ENCODE data around the gene BPIFA2. TPM values are rescaled to one million over a fixed set of nuclear protein-coding genes. Genes with fewer than 3 reads are reported as not detected.

BPIFA2 gene
- polyA plus RNA-seq, 1 experiment, result not detected

DNA sequence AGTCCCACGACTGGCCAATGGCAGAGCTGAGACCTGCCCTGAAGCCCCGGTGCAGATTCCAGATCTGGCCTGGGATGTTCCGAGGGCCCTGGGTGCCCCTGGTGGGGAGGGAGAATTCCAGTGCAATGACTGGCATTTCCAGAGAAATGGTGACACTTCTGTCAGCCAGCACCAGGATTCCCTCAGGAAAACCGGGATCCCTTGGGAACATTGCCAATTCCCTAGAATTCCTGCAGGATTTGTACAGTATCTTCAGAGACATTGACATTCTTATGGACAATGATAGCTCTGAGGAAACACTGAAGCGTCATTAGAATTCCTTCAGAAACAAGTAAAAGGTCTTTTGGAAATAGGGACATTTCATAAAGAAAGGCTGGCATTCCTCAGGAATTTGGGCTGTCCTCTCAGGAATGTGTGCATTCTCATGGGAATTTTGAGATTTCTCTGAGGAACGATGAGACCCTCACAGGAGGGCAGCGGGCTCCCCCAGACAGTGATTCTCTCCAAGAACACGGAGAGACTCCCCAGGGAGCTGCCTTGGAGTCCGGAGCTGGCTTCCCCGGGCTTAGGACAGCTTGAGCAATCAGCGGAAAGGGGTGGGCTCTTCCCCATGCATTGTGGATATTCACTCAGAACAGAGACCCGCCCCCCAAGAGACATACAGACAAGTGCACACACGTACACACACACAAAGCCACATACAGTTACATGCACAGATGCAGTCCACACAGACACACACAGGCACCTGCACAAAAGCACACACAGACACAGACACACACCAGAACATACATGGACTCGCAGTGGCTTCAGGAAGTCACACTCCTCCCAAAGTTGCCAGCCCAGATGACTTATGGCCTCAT, 35.2 kb upstream of the BPIFA2 start:
- Histone ChIP-seq H3K27me3 (ENCODE audit: control insufficient read depth, insufficient read depth, low read length) (0 out of 2 replicates have a peak, but pooled peaks cover 1% of the 10 kb centered on the region), H3K4me3 (ENCODE audit: low read depth, low read length) (no peak overlapping the region), H3K36me3 (ENCODE audit: control insufficient read depth, insufficient read depth, low read length) (no peaks in the 10 kb centered on the region)
- POLR2A ChIA-PET, result no interaction called here
- TF ChIP-seq, protein P1, sequence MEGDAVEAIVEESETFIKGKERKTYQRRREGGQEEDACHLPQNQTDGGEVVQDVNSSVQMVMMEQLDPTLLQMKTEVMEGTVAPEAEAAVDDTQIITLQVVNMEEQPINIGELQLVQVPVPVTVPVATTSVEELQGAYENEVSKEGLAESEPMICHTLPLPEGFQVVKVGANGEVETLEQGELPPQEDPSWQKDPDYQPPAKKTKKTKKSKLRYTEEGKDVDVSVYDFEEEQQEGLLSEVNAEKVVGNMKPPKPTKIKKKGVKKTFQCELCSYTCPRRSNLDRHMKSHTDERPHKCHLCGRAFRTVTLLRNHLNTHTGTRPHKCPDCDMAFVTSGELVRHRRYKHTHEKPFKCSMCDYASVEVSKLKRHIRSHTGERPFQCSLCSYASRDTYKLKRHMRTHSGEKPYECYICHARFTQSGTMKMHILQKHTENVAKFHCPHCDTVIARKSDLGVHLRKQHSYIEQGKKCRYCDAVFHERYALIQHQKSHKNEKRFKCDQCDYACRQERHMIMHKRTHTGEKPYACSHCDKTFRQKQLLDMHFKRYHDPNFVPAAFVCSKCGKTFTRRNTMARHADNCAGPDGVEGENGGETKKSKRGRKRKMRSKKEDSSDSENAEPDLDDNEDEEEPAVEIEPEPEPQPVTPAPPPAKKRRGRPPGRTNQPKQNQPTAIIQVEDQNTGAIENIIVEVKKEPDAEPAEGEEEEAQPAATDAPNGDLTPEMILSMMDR (IDR thresholded peaks at IDR 0.05; ENCODE audit: insufficient read depth, low read depth, low read length), result no peak
- DNase-seq (ENCODE audit: low read depth), result no peak
- CTCF ChIA-PET, result no interaction called here

DNA sequence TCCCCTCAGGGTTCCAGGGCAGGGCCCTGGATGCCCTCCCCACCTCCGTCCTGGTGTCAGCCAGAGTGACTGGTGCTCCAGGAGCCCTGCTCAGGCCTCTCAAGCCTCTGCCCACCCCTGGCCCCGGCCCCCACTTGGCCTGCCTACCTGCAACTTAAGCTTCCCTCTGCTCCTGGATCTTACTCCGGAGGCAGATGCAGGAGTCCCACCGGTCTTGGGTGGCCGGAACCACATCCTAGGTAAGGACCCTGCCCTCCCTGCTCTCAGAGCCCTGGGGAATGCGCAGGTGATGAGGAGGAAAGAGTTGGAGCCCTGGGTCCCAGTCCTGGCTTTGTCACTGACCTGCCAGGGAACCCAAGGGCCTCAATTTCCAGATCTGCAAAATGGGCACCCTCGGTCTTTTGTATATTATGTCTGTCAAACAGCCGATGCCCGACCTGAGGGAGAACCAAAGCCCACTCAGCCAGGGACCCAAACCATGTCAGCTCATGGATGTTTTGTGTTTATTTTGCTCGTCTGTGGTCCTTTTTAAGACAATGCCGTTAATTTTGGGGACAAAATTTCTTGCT, 34.5 kb upstream of the BPIFA2 start:
- POLR2A ChIA-PET, result no interaction called here
- H3K27me3 ChIP-seq (ENCODE audit: control insufficient read depth, insufficient read depth, low read length), result 0 out of 2 replicates have a peak, but pooled peaks cover 1% of the 10 kb centered on the region
- CTCF ChIA-PET, result no interaction called here
- DNase-seq (ENCODE audit: low read depth), result no peak
- no peak overlapping the region for H3K4me3 ChIP-seq (ENCODE audit: low read depth, low read length)
- TF ChIP-seq, protein P1 (IDR thresholded peaks at IDR 0.05; ENCODE audit: insufficient read depth, low read depth, low read length), result no peak
- H3K36me3 ChIP-seq (ENCODE audit: control insufficient read depth, insufficient read depth, low read length), result no peaks in the 10 kb centered on the region

DNA sequence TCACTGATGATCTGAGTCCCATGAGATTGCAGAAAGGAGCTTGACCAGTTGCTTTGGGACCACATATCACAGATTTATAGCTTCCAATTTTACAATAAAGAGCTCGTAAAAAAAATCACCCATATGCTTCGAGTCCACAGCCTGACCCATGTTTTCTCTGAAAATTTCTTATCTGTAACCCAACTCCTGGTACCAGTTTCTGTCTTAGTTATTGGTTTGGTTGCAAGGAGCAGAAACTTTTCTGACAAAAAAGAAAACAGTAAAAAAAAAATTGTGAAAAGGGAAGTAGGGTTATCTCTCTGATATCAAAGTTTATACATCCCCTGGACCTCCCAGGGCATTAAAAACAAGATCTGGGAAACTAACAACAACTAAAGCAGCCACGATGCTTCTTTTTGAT, 30.8 kb upstream of the BPIFA2 start:
- POLR2A ChIA-PET, result no interaction called here
- Histone ChIP-seq H3K4me3 (ENCODE audit: low read depth, low read length) (no peak overlapping the region), H3K27me3 (ENCODE audit: control insufficient read depth, insufficient read depth, low read length) (0 out of 2 replicates have a peak, but pooled peaks cover 1% of the 10 kb centered on the region), H3K36me3 (ENCODE audit: control insufficient read depth, insufficient read depth, low read length) (no peaks in the 10 kb centered on the region)
- DNase-seq (ENCODE audit: low read depth), result no peak
- CTCF ChIA-PET, result no interaction called here
- TF ChIP-seq, protein P1 (IDR thresholded peaks at IDR 0.05; ENCODE audit: insufficient read depth, low read depth, low read length), result no peak

DNA sequence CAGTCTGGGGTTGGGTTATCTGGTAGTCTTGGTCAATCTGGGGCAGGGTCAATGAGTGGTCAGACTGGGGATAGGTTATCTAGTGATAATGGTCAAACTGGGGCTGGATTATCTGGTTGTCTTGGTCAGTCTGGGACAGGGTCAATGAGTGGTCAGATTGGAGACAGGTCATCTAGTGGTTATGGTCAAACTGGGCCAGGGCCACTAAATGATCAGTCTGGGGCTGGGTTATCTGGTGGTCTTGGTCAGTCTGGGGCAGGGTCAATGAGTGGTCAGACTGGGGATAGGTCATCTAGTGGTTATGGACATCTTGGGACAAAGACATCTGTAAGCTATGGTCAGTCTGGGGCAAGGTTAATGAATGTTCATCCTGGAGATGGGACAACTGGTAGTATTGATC, 28.5 kb upstream of the BPIFA2 start:
- ChIA-PET CTCF (no interaction called here), POLR2A (no interaction called here)
- no peaks in the 10 kb centered on the region for H3K27me3 ChIP-seq (ENCODE audit: control insufficient read depth, insufficient read depth, low read length)
- TF ChIP-seq, protein P1 (IDR thresholded peaks at IDR 0.05; ENCODE audit: insufficient read depth, low read depth, low read length), result no peak
- no peak for DNase-seq (ENCODE audit: low read depth)
- H3K4me3 ChIP-seq (ENCODE audit: low read depth, low read length), result no peak overlapping the region
- H3K36me3 ChIP-seq (ENCODE audit: control insufficient read depth, insufficient read depth, low read length), result no peaks in the 10 kb centered on the region

DNA sequence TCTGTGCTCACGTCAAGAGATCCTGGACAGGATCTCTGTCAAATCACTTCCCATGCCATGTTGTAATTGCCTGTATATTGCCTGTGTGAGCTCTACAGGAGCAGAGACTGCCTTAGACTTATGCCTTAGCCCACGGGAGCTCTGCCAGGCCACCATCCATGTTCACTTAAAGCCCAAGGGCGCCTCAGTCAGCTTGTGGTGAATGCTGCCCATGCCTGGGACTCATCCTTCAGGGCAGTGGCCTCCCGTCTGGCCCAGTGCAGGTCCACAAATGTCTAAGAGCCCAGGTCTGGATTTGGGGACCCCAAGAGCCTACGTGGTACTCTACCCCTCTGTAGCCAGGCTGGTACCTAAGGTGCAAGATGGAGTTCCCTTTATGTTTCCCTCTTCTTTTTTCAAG, 22.4 kb upstream of the BPIFA2 start:
- no peaks in the 10 kb centered on the region for H3K27me3 ChIP-seq (ENCODE audit: control insufficient read depth, insufficient read depth, low read length)
- ChIA-PET CTCF (no interaction called here), POLR2A (no interaction called here)
- TF ChIP-seq, protein P1 (IDR thresholded peaks at IDR 0.05; ENCODE audit: insufficient read depth, low read depth, low read length), result no peak
- no peaks in the 10 kb centered on the region for H3K36me3 ChIP-seq (ENCODE audit: control insufficient read depth, insufficient read depth, low read length)
- no peak for DNase-seq (ENCODE audit: low read depth)
- no peak overlapping the region for H3K4me3 ChIP-seq (ENCODE audit: low read depth, low read length)

Measured in BJ (cell line).